Measurements from ENCODE around the gene RAD21L1.
A peak's percentile ranks its signal among the peaks of the same experiment; 100 is the strongest.

The RAD21L1 gene

DNA sequence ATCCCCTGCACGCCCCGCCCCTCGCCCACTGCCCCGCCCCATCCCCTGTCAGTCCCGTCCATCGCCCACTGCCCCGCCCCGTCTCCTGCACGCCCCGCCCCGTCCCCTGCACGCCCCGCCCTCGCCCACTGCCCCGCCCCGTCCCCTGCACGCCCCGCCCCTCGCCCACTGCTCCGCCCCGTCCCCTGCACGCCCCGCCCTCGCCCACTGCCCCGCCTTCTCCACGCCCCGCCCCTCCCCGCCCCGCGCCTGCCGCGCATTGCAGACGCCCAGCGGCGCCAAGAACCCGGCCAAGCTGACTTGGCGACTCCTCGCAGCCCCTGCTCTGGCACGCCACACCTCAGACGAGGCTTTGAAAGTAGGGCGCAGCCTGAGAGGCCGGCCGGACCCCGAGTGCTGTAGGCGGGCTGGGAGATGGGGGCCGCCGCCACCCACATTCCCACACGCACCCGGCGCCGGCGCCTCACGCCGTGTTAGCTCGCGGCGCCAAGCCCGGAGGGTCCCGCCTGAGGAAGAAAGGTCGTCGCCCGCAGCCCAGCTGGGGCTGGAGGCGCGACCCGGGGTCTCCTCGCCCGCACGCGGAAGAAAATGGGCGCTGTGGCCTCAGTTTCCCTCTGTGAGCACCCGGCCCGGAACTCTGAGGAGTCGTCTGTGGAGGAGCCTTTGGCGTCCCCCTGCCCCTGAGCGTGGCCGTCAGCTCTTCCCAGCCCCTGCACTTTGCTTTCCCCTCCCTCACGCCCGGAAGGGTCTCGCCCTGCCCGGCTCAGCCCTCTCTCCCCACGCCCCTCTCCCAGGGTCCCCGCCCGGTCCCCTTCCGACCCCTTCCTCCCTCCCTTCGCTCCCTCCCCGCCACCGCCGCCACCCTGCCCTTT lies at the start of gene RAD21L1:
RAD21L1 (plus strand) TSS at position 262 of the 872 bp plus-strand sequence. CDS start 2,410 bp downstream, outside the sequence.
- peak; percentile 68 to 77 for DNase-seq (ENCODE audit: low read depth in 1 of 2, low spot score in 1 of 2)

DNA sequence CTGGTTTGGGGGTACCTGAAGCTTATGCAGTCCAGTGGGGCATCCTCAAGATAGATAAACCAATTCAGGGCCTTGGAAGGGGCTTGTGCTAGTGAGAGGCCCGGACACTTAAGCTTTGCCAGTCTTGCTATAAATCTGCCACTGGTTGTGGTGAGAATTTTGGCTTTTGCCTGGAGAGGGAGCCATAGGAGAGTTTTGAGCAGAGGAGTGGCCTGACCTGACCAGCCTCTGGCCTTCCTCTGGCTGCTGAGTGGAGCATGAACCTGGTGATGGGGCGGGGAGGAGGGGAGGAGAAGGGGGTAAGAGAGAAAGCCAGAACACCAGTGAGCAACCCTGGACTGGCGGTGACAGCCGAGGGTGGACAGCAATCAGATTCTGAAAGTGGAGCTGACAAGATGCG lies 48.2 kb upstream of the RAD21L1 start:
- DNase-seq (ENCODE audit: low read depth in 1 of 2, low spot score in 1 of 2) = no peak

DNA sequence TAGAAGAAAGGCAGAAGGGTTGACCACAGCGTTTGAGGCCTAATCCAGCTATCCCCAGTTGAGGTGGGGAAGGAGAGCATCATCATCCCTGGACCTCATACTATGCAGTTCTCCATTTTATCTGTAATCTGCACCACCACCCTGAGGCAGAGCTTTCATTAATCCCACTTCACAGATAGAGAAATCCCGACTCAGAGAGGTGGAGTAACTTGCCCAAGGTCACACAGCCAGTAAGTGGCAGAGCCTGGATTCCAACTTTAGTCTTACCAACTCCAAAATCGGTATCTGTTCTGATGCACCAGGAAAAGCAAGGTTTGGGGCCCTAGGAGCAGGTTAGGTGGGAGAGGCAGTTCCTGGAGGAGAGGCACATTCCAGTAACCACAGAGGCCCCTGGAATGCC lies 47.7 kb upstream of the RAD21L1 start:
- DNase-seq (ENCODE audit: low read depth in 1 of 2, low spot score in 1 of 2) = no peak

DNA sequence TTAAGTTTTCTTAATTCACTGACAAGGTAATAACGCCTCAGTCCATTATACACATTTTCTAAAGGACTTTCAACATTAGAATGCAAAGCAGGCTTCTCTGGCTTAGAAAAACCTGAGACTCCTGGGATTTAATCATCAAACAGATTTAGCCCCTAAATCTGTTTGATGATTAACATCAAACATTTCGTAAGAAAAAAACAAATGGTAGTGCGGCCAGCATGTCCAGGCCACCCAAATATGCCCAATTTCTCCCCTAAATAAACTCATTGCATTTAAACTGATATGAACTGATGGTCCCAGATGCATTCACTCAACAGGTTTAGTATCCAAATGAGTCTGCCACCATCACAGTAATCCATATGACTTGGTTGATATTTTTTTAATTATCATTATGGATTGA lies 47.2 kb upstream of the RAD21L1 start:
- DNase-seq (ENCODE audit: low read depth in 1 of 2, low spot score in 1 of 2) = no peak

DNA sequence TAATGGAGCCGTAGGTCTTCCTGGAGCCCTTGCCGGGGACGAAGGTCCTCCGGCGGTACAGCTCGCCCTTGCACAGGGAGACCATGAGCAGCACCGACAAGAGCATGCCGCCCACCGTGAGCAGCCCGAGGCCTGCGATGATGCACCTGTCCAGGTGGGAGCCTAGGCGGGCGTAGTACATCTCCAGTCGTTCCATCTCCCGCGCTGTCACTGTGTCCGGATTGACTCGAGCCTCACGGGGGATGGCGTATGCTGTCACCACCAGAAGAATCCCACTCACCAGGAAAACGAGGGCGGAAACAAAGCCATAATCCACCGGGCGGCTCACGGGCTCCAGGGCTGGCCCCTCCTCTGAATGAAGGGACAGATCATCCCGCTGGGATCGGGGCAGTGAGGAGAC lies 44.9 kb upstream of the RAD21L1 start:
- DNase-seq (ENCODE audit: low read depth in 1 of 2, low spot score in 1 of 2) = no peak

DNA sequence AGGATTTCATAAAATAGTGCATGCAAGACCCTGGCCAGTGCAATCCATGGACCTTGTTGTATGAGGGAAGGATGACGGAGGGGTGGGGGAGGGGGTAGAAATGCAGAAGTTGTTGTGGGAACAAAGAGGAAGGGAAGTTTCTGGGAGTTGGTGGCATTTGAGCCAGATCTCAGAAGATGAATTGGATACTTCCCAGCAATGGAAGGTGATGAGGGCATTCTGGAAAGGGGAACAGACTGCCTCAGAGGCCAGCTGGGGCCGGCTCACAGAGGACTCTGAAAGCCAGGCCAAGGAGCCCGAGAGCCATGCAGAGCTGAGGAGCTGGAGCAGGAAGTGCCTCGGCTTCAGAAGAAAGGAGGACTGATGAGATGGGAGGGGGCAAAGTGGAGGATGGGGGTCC lies 43.7 kb upstream of the RAD21L1 start:
- no peak for DNase-seq (ENCODE audit: low read depth in 1 of 2, low spot score in 1 of 2)

DNA sequence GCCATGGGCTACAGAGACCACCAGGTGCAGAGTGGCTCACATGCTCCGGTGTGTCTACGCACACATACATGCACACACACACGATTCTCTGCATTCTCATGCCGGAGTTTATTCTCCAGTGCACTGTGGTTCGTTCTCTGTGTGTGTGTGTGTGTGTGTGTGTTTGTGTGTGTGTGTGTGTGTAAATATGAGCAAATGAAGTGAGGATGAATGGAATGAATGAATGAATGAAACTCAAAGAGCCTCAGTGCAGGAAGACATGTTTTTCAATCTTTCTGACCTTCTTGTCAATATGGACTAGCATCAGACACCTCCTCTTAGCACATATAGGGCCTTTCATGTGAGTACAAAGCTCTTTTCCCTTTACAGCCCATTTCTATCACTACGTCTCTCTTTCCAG lies 42.7 kb upstream of the RAD21L1 start:
- no peak for DNase-seq (ENCODE audit: low read depth in 1 of 2, low spot score in 1 of 2)

DNA sequence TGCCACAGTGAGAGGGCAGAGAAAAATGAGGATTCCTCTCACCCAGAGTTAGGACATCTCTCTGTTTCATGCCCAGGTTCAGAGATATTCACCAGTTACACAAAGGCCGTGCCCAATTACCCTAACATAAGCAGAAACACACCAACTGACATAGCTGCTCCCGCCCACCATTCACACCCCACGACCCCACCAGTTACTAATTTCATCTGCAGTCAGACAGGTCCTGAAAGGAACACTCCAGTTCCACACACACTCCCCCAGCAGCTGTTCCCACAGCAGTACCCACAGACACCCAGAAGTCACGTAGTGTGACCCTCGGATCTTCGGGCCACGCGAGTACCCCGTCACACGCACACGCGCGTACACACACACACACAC lies 41.6 kb upstream of the RAD21L1 start:
- DNase-seq (ENCODE audit: low read depth in 1 of 2, low spot score in 1 of 2) = no peak

DNA sequence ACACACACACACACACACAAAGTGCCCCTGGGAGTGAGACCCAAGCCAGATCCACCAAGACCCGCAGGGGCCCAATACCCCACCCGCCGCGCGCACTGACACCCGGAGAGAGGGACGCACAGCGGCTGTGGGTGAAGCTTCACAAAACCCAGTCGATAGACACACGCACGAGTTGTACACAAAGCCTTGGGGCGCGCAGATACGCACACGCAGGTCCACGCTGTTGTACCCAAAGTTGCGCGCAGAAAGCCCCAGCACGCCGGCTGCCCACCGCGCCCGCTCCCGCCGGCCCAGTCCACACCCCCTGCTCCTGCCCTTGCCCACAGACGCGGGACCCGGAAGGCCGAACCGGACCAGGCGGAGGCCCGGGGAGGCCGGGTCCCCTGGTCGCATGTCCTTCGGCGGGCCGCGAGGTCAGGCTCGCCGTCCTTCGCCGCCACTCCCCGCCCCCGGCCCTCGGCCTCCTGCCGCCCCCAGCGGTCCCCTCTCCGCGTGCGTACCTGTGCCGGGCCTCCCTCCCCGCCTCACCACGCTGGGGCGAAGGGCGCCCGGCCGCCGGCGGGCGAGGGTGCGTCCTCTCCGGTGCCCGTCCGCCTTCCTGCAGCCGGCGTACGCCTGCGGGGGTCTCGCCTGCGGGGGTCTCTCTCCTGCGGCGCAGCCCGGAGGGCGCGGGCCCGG lies 41.1 kb upstream of the RAD21L1 start, which contains the start of gene TMEM74B:
TMEM74B (minus strand) TSS at position 344 of the 678 bp plus-strand sequence. CDS start 1,180 bp downstream, outside the sequence.
- DNase-seq (ENCODE audit: low read depth in 1 of 2, low spot score in 1 of 2) = no peak

DNA sequence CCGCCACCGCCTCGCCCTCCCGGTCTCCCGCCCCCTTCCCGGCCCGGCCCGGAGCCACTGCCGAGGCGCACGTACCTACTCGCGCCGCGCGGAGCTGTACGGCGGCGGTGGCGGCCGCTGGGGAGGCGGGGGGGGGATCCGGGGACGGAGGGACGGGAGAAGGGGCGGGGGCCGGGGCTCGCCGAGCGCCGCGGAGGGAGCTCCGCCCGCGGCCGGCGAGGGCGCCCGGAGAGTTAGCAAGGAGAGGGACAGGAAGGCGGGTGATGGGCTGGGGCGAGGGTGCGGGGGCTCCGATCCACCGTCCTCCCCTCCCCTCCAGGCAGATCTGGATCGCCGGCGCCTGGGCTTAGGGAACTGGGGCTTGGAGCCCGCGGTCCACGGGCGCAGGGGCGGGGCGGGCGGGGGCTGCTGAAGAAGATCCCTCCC lies 40.5 kb upstream of the RAD21L1 start:
- DNase-seq (ENCODE audit: low read depth in 1 of 2, low spot score in 1 of 2) = no peak

DNA sequence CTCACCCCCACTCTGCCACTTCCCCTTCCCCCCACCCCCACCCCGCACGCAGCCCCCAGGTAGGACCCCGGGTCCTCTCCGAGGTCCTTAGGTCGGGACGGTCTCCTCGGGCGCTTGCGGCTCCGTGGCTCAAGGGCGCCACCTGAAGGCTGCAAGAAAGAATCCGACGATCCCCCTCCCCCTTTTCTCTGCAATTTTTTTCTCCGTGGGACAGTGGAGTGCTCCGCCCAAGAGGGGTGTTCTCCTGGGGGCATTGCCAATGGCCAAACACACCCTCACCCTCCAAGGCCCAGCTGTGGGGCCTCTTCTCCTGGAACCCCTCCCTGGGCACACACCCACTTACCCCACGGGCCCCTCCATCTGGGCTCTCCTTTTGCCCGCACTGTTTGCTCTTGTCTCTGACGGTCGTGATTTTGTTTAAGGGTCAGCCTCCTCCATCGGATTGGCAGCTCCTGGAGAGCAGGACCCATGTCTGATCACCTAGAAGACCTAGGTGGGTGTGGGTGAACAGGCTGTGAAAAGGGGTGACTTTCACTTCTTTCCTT lies 40.0 kb upstream of the RAD21L1 start:
- DNase-seq (ENCODE audit: low read depth in 1 of 2, low spot score in 1 of 2) = peak in 1 of 2 donors; percentile 30

DNA sequence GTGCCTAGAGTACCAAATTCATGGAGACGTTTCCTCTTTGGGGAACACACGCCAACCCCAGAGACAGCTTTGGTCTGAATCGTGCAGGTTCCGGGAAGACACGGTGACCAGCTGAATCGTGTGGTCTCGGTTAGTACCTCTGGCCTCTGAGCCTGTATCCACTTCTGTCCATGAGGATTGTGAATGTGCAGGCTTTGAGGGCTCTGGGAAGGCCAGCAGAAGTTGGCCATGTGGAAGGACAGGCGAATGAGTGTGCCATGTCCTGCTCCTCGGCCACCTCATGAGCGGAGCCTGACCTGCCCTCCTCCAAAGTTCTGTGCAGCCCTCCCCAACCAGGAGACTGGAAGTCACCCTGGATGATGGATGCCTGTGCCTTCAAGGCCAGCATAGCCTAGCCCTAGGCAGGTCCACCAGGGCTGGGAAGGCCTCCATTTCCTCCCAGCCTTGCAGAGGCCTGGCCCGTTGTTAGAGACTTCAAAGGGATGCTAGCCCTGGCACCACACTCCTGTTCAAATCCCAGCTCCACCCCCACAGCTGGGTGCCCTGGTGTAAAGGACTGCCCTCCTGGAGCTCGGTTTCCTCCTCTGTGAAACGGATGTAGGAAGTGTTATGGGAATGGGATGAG lies 39.4 kb upstream of the RAD21L1 start:
- no peak for DNase-seq (ENCODE audit: low read depth in 1 of 2, low spot score in 1 of 2)

DNA sequence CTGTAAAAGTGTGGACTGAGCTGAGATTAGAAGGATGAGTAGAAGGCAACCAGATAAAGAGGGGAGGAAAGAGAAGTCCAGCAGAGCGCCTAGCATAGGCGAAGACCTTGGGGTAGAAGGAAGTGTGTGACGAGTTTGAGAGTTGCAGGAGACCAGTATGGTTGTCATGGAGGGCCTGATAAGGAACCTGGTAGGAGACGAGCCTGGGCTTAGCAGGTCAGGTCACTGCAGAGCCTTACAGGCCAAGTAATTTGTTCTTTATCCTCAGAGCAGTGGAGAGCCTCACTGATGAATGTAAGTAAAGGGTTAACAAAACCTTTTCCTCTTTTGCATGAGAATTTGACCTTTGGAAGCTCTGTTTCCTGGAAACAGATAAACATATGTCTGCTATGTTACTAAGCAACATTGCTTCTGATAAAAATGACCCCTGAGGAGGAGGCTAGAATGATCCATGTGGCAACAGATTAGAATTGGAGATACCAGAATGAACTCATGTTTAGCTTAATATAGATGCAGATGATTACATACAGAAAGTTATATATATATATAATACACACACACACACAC lies 38.2 kb upstream of the RAD21L1 start:
- DNase-seq (ENCODE audit: low read depth in 1 of 2, low spot score in 1 of 2) = no peak

DNA sequence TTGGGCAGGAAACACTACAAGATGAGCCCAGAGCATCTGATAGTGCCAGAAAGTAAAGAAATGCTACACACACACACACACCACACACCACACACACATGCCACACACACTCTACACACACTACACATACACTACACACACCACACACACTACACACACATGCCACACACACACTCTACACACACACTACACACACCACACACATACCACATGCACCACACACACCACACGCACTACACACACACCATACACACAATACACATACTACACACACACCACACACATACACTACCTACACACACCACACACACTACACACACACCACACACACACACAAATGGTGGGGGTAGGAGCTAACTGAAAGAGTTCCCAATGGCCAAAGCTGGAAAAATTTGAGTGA lies 37.5 kb upstream of the RAD21L1 start:
- no peak for DNase-seq (ENCODE audit: low read depth in 1 of 2, low spot score in 1 of 2)

DNA sequence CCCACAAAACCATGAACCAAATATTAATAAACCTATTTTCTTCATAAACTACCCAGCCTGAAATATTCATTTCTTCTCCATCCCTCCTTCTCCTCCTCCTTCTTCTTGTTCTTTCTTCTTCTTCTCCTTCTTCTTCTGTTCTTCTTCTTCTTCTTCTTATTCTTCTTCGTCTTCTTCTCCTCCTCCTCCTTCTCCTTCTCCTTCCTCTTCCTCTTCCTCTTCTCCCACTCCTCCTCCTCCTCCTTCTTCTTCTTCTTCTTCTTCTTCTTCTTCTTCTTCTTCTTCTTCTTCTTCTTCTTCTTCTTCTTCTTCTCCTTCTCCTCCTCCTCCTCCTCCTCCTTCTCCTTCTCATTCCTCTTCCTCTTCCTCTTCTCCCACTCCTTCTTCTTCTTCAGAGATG lies 36.0 kb upstream of the RAD21L1 start:
- no peak for DNase-seq (ENCODE audit: low read depth in 1 of 2, low spot score in 1 of 2)

DNA sequence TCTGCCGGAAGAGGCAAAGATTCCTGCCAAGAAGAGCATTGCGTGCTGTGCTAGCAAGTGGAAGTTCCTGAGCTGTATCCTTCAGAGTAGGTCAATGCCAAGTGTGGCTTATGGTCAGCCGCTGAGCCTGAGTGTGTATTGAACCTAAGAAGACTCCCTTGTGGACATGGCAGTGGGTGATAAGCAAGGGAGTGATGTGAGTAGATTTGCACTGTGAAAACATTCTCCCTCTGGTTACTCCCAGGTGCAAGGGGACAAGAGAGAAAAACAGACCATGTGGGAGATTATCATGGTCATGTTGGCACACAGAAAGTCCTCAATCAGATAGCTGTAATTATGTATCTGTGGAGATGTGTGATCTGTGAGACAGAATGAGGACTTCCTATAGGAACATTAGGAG lies 35.0 kb upstream of the RAD21L1 start:
- no peak for DNase-seq (ENCODE audit: low read depth in 1 of 2, low spot score in 1 of 2)

DNA sequence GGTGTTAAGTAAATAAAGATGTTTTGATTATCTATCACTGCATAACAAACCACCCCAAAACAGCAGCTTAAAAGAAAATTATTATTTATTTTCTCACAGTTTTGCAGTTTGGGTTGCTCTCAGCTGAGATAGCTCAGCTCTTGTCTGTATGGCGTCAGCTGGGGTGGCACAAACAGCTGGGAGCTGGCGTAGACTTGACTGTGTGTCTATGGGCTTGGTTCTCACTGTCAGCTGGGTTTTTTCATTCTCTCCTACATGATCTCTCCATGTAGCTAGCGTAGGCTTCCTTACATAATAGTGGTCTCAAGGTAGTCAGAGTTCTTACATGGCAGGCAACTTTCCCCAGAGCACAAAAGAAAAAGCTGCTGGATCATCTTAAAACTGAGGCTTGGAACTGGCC lies 34.5 kb upstream of the RAD21L1 start:
- no peak for DNase-seq (ENCODE audit: low read depth in 1 of 2, low spot score in 1 of 2)

DNA sequence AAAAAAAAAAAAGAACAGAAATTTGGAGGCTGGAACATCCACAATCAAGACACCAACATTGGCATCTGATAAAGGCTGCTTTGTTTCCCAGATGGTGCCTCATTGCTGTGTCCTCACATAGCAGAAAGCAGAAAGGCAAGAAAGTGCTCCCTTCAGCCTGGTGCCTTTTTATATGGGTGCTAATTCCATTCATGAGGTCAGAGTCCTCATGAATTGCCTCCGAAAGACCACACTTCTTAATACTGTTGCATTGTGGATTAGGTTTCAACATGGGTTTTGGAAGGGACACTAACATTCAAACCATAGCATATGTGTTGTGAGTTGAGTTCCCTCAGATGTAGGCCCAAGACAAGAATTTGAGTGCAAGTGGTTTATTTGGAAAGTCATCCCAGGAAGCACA lies 30.6 kb upstream of the RAD21L1 start:
- DNase-seq (ENCODE audit: low read depth in 1 of 2, low spot score in 1 of 2) = no peak

DNA sequence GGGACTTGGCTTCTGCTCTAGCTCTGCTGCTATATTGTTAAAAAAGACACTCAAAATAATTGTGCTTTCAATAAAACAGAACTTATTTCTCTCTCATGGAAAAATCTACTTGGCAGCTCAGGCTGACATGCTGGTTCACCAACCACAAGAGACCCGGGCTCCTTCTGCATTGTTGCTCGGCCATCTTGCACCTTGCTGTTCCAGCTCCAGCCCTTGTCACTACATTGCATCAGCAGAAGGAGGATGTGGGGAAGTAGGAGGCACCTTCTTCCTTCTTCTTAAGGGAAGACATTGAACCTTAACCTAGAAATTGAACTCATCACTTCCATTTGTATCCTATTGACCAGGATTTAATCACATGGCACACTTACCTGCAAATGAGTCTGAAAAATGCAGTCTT lies 29.2 kb upstream of the RAD21L1 start:
- no peak for DNase-seq (ENCODE audit: low read depth in 1 of 2, low spot score in 1 of 2)

DNA sequence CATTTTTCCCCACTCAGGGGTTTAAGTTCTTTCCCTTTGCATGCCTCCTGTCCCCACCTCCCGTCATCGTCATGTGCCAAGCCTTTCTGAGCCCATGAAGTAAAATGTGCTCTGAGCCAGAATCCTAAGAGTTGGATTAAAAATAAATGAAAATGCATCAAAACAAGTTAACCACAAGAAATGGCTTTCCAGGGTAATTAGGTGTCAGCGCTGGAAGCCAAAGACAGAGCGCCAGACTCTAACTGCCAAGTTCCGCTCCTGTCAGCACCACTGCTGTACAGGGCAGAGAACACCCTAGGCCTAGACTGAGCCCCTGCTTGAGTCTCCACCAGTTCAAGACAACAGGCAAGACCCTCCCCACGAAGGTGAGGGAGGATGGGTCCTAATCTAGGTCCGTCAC lies 28.0 kb upstream of the RAD21L1 start:
- DNase-seq (ENCODE audit: low read depth in 1 of 2, low spot score in 1 of 2) = no peak

DNA sequence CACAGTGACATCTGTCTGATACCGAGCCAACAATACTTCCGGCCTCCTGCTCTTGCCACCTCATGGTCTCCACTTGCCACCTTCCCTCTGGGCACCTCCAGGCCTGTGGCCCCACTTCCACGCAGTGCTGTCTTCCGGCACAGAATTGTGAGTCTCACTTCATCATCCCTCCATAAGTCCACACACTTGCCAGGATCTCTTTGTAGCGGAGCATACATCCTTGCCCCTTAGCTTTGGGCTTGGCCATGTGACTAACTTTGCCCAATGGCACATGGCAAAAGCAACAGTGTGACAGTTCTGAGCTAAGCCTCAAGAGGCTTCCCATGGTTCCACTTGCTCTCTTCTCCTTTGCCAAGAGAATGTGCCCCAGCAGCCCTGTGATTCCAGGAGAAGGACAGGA lies 27.1 kb upstream of the RAD21L1 start:
- no peak for DNase-seq (ENCODE audit: low read depth in 1 of 2, low spot score in 1 of 2)
